Keratinocyte (primary cell): ENCODE results near the gene MRC2. TPM values are rescaled to one million over a fixed set of nuclear protein-coding genes. Genes with fewer than 3 reads are reported as not detected.
A peak's percentile ranks its signal among the peaks of the same experiment; 100 is the strongest.

Source experiments
- DNase-seq: peaks from one replicate; pipeline ENCODE4 v3.0.0-alpha.2; 2011; ENCODE audit warnings: low read depth, missing footprints, low spot score
- FAIRE-seq: peaks from 2 replicates; lab custom pipeline; 2011; peaks lifted over from hg19 to GRCh38; lab: Jason Lieb, UNC
- H2AFZ ChIP-seq: 2 replicates; pipeline ENCODE4 v1.6.0; 2012; ENCODE audit warnings: low read length, control low read depth, inconsistent platforms; ENCODE audit not compliant: control insufficient read depth
- H3K27ac ChIP-seq: 2 replicates; pipeline ENCODE4 v1.5.1; 2011; ENCODE audit warnings: low read length; ENCODE audit not compliant: control insufficient read depth, insufficient read depth
- H3K27me3 ChIP-seq: 3 replicates; pipeline ENCODE4 v1.6.0; 2011; ENCODE audit warnings: low read length; ENCODE audit not compliant: control insufficient read depth, insufficient read depth; ENCODE audit errors: extremely low read depth
- H3K36me3 ChIP-seq, 2 experiments: 2 replicates in 1 of 2; 3 replicates in 1 of 2; pipeline ENCODE4 v1.5.1; 2011; ENCODE audit warnings: low read length in 2 of 2, mild to moderate bottlenecking in 1 of 2; ENCODE audit not compliant: control insufficient read depth in 2 of 2, insufficient read depth in 2 of 2; ENCODE audit errors: extremely low read depth in 1 of 2
- H3K4me1 ChIP-seq: 3 replicates; pipeline ENCODE4 v1.5.1; 2011; ENCODE audit warnings: low read length; ENCODE audit not compliant: control insufficient read depth, insufficient read depth; ENCODE audit errors: extremely low read depth
- H3K4me2 ChIP-seq: 3 replicates; pipeline ENCODE4 v1.6.0; 2011; ENCODE audit warnings: low read depth, low read length; ENCODE audit not compliant: control insufficient read depth, insufficient read depth; ENCODE audit errors: extremely low read depth
- H3K4me3 ChIP-seq, 3 experiments: fragments of 200-600 bp in 1 of 3; sonication (generic) in 1 of 3; 2 replicates in 2 of 3; 3 replicates in 1 of 3; pipeline ENCODE4 v1.5.1; 2011 to 2016; ENCODE audit warnings: low read length in 3 of 3, mild to moderate bottlenecking in 3 of 3, control low read depth in 2 of 3, inconsistent platforms in 1 of 3, low read depth in 1 of 3, mixed read lengths in 1 of 3, mixed run types in 1 of 3, moderate library complexity in 1 of 3; ENCODE audit not compliant: control insufficient read depth in 2 of 3, insufficient read depth in 2 of 3; ENCODE audit errors: extremely low read depth in 1 of 3
- H3K79me2 ChIP-seq: 2 replicates; pipeline ENCODE4 v1.6.0; 2012; ENCODE audit warnings: low read length; ENCODE audit not compliant: control insufficient read depth, insufficient read depth
- H3K9ac ChIP-seq: 3 replicates; pipeline ENCODE4 v1.6.0; 2011; ENCODE audit warnings: low read length; ENCODE audit not compliant: control insufficient read depth, insufficient read depth; ENCODE audit errors: extremely low read depth
- H3K9me1 ChIP-seq: 3 replicates; pipeline ENCODE4 v1.6.0; 2011; ENCODE audit warnings: low read length; ENCODE audit not compliant: control insufficient read depth, insufficient read depth; ENCODE audit errors: extremely low read depth
- H3K9me3 ChIP-seq: 2 replicates; pipeline ENCODE4 v1.5.1; 2012; ENCODE audit warnings: low read depth, low read length; ENCODE audit not compliant: control insufficient read depth
- H4K20me1 ChIP-seq: 3 replicates; pipeline ENCODE4 v1.6.0; 2011; ENCODE audit warnings: low read length; ENCODE audit not compliant: control insufficient read depth, insufficient read depth; ENCODE audit errors: extremely low read depth
- CTCF ChIP-seq, 3 experiments: IDR thresholded peaks in 1 of 3; conservative IDR thresholded peaks in 1 of 3; optimal IDR thresholded peaks in 1 of 3; 2 replicates in 2 of 3; 3 replicates in 1 of 3; pipeline versions ENCODE3 to v1.5.1; 2011; ENCODE audit warnings: low read length in 3 of 3, mild to moderate bottlenecking in 3 of 3, moderate library complexity in 2 of 3, control low read depth in 1 of 3, inconsistent platforms in 1 of 3; ENCODE audit not compliant: insufficient read depth in 2 of 3; ENCODE audit errors: extremely low read depth in 1 of 3
- EZH2 ChIP-seq: IDR thresholded peaks from one replicate; pipeline ENCODE4 v1.6.1; 2012; ENCODE audit warnings: inconsistent platforms, mild to moderate bottlenecking, low read length, moderate library complexity
- dilution Hi-C: fragments of 300-500 bp; cut with MboI; formaldehyde crosslinking; loops from one replicate; pipeline ENCODE4 v1.7.0; 2020; ENCODE audit warnings: low sequenced_read_pairs; ENCODE audit not compliant: extremely low pct_ligation_motif_present
- polyA plus RNA-seq, 5 experiments: library from polyadenylated mRNA; depleted of rRNA in 3 of 5; stranded (reverse) in 3 of 5; stranded (forward) in 1 of 5; unstranded in 1 of 5; fragments of >200 nt; gene quantifications; 1 replicate in 1 of 5; 2 replicates in 3 of 5; 3 replicates in 1 of 5; pipeline versions ENCODE4 v1.2.1 to v1.2.3, GENCODE V29; 2011 to 2012; ENCODE audit warnings: missing spikeins in 2 of 5, low read depth in 1 of 5, low replicate concordance in 1 of 5

MRC2 gene
- polyA plus RNA-seq, 1 donor (not counting 4 experiments of a cell fraction or from before 2014, with no cell fraction given): 14.0 TPM

DNA sequence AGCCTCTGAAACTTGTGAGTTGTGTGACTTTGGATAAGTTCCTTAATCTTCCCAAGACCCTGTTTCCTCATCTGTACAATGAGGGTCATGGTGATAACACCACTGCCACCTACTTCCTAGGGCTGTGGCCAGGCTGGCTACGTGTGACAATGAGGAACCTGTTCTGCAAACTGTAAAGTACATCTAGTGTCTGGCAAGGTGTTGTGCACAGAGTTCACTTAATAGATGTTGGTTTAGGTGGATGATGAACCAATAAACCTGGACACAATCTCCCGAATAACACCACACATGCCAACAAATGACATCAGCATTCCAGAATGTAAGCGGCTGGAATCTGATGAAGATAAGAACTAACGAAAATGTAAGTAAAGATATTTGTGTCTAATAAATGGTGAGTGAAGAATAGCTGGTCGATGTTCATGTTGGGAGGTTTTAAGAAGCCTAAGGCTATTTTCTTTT, 98.3 kb downstream of the MRC2 start:
- Histone ChIP-seq H3K9ac (no peak overlapping the region), H3K4me2 (peak overlapping the region; percentile 76), H3K4me3 (peak overlapping the region in 1 of 3 experiments; percentile 3), H3K27ac (no peak overlapping the region), H4K20me1 (no peaks in the 10 kb centered on the region), H3K79me2 (no peaks in the 10 kb centered on the region), H3K9me1 (no peaks in the 10 kb centered on the region), H3K4me1 (peaks cover 21% of the 10 kb centered on the region), H3K27me3 (no peaks in the 10 kb centered on the region), H3K36me3 (no peaks in the 10 kb centered on the region), H2AFZ (peak overlapping the region; percentile 3), H3K9me3 (no peaks in the 10 kb centered on the region)
- DNase-seq: no peak
- FAIRE-seq: peak; percentile 92
- dilution Hi-C loops: no loop called here
- TF ChIP-seq CTCF (optimal IDR thresholded peaks at IDR 0.05 in 1 of 3, IDR thresholded peaks at IDR 0.05 in 1 of 3, conservative IDR thresholded peaks at IDR 0.05 in 1 of 3; ENCODE audit: extremely low read depth in 1 of 3, insufficient read depth in 2 of 3, low read length in 3 of 3) (no peak), EZH2 (no peak)

GRCh38 chr17:62727916-62728672, 100.6 kb downstream of the MRC2 start:
- FAIRE-seq: no peak
- Histone ChIP-seq H3K9ac (no peak overlapping the region), H3K79me2 (no peaks in the 10 kb centered on the region), H3K9me3 (no peaks in the 10 kb centered on the region), H2AFZ (no peak overlapping the region), H4K20me1 (no peaks in the 10 kb centered on the region), H3K9me1 (no peaks in the 10 kb centered on the region), H3K4me3 (no peak overlapping the region), H3K36me3 (no peaks in the 10 kb centered on the region), H3K27me3 (no peaks in the 10 kb centered on the region), H3K4me1 (peaks cover 29% of the 10 kb centered on the region), H3K27ac (no peak overlapping the region), H3K4me2 (no peak overlapping the region)
- dilution Hi-C loops: no loop called here
- DNase-seq: no peak
- TF ChIP-seq CTCF (optimal IDR thresholded peaks at IDR 0.05 in 1 of 3, IDR thresholded peaks at IDR 0.05 in 1 of 3, conservative IDR thresholded peaks at IDR 0.05 in 1 of 3; ENCODE audit: extremely low read depth in 1 of 3, insufficient read depth in 2 of 3, low read length in 3 of 3) (peak in 1 of 3 experiments; percentile 10), EZH2 (no peak)
